SK-N-SH (cell line): ENCODE results near the gene TLN1. TPM values are rescaled to one million over a fixed set of nuclear protein-coding genes. Genes with fewer than 3 reads are reported as not detected.

Experiments used
- CTCF ChIA-PET: fragments of 300-600, 350-600 bp; formaldehyde crosslinking; extraction: SDS; loops from one replicate; lab custom pipeline; 2021; lab: Yijun Ruan, JAX
- POLR2A ChIA-PET: fragments of 350-600 bp; sonication (Branson Sonifier 250); formaldehyde crosslinking; extraction: SDS; loops from one replicate; lab custom pipeline; 2020; ENCODE audit warnings: antibody characterized with exemption, inconsistent platforms; lab: Yijun Ruan, JAX
- DNase-seq: peaks from one replicate; pipeline ENCODE4 v3.0.0; 2012
- H2AFZ ChIP-seq: fragments of 200-600 bp; sonication (generic); 2 replicates; pipeline ENCODE4 v1.8.1; 2016; ENCODE audit warnings: antibody characterized with exemption, mild to moderate bottlenecking, low read depth
- H3F3A ChIP-seq: fragments of 200-600 bp; sonication (generic); replicated peaks from 2 replicates; pipeline ENCODE3; 2016; ENCODE audit warnings: antibody characterized with exemption, mild to moderate bottlenecking; ENCODE audit not compliant: insufficient read depth
- H3K27ac ChIP-seq, 2 experiments: fragments of 200-500 bp in 1 of 2; fragments of 200-600 bp in 1 of 2; sonication (Bioruptor generic) in 1 of 2; sonication (generic), shearing (Covaris generic) in 1 of 2; 2 replicates each; pipeline versions ENCODE4 v1.5.1 to v1.6.1; 2014 to 2016; ENCODE audit warnings: low read depth in 2 of 2, inconsistent platforms in 1 of 2, low read length in 1 of 2, mild to moderate bottlenecking in 1 of 2, mixed read lengths in 1 of 2
- H3K27me3 ChIP-seq: fragments of 200-600 bp; sonication (generic), shearing (Covaris generic); 2 replicates; pipeline ENCODE4 v1.6.1; 2016; ENCODE audit warnings: mixed run types; ENCODE audit not compliant: insufficient read depth
- H3K36me3 ChIP-seq, 2 experiments: fragments of 200-500 bp in 1 of 2; fragments of 200-600 bp in 1 of 2; sonication (Bioruptor generic) in 1 of 2; sonication (generic) in 1 of 2; replicated peaks in 1 of 2; 2 replicates each; pipeline versions ENCODE3 to v1.5.1; 2014 to 2016; ENCODE audit warnings: low read length in 1 of 2, mild to moderate bottlenecking in 1 of 2; ENCODE audit not compliant: insufficient read depth in 2 of 2, control insufficient read depth in 1 of 2
- H3K4me1 ChIP-seq, 2 experiments: fragments of 200-500 bp in 1 of 2; fragments of 200-600 bp in 1 of 2; sonication (Bioruptor generic) in 1 of 2; sonication (generic), shearing (Covaris generic) in 1 of 2; 2 replicates each; pipeline versions ENCODE4 v1.5.1 to v1.6.1; 2014 to 2016; ENCODE audit warnings: low read depth in 1 of 2, low read length in 1 of 2, mixed run types in 1 of 2; ENCODE audit not compliant: insufficient read depth in 2 of 2, control insufficient read depth in 1 of 2
- H3K4me2 ChIP-seq: fragments of 200-600 bp; sonication (generic), shearing (Covaris generic); 2 replicates; pipeline ENCODE4 v1.6.1; 2017; ENCODE audit warnings: mixed run types
- H3K4me3 ChIP-seq, 2 experiments: fragments of 200-500 bp in 1 of 2; fragments of 200-600 bp in 1 of 2; sonication (Bioruptor generic) in 1 of 2; sonication (generic), shearing (Covaris generic) in 1 of 2; 2 replicates each; pipeline versions ENCODE4 v1.5.1 to v1.8.1; 2014 to 2016; ENCODE audit warnings: low read depth in 2 of 2, inconsistent platforms in 1 of 2, low read length in 1 of 2, mild to moderate bottlenecking in 1 of 2, mixed read lengths in 1 of 2, moderate library complexity in 1 of 2
- H3K79me2 ChIP-seq: fragments of 200-600 bp; sonication (generic); 2 replicates; pipeline ENCODE4 v1.8.1; 2017; ENCODE audit warnings: mild to moderate bottlenecking; ENCODE audit not compliant: insufficient read depth
- H3K9ac ChIP-seq: fragments of 200-600 bp; sonication (generic); 2 replicates; pipeline ENCODE4 v1.6.1; 2017; ENCODE audit warnings: mixed run types
- H3K9me2 ChIP-seq: fragments of 200-600 bp; sonication (generic); 2 replicates; pipeline ENCODE4 v1.6.1; 2017; ENCODE audit warnings: mixed run types
- H3K9me3 ChIP-seq: fragments of 200-600 bp; sonication (generic); 2 replicates; pipeline ENCODE4 v1.6.1; 2017; ENCODE audit warnings: mixed run types, mild to moderate bottlenecking, moderate library complexity
- H4K20me1 ChIP-seq: fragments of 200-600 bp; sonication (generic); 2 replicates; pipeline ENCODE4 v1.6.1; 2017; ENCODE audit warnings: mild to moderate bottlenecking, mixed run types; ENCODE audit not compliant: insufficient read depth
- CHD2 ChIP-seq: fragments of 150-350 bp; IDR thresholded peaks from 2 replicates; pipeline ENCODE4 v1.6.1; 2018; ENCODE audit warnings: low read length; ENCODE audit not compliant: partially characterized antibody
- ELF1 ChIP-seq: IDR thresholded peaks from 2 replicates; pipeline ENCODE4 v1.4.0; 2012
- EP300 ChIP-seq, 2 experiments: IDR thresholded peaks; 2 replicates each; pipeline versions ENCODE4 v1.4.0 to v1.6.1; 2012; ENCODE audit warnings: borderline replicate concordance in 1 of 2, low read depth in 1 of 2, low read length in 1 of 2
- FOSL2 ChIP-seq: IDR thresholded peaks from 2 replicates; pipeline ENCODE4 v1.4.0; 2012; ENCODE audit warnings: low read depth, mild to moderate bottlenecking, moderate library complexity, borderline replicate concordance
- GATA2 ChIP-seq: sonication (generic); formaldehyde crosslinking; IDR thresholded peaks from 2 replicates; pipeline ENCODE4 v1.5.0; 2020; ENCODE audit warnings: mild to moderate bottlenecking, missing genetic modification reagents
- JUND ChIP-seq: IDR thresholded peaks from 2 replicates; pipeline ENCODE4 v1.4.0; 2012
- MEF2A ChIP-seq: IDR thresholded peaks from 2 replicates; pipeline ENCODE4 v1.4.0; 2012; ENCODE audit warnings: low read depth, borderline replicate concordance
- MXI1 ChIP-seq: IDR thresholded peaks from 2 replicates; pipeline ENCODE4 v1.6.1; 2012; ENCODE audit warnings: mild to moderate bottlenecking, low read depth, low read length, improper control_type of control experiment
- NFIC ChIP-seq: IDR thresholded peaks from 2 replicates; pipeline ENCODE4 v1.4.0; 2012; ENCODE audit warnings: borderline replicate concordance
- NRF1 ChIP-seq: IDR thresholded peaks from 2 replicates; pipeline ENCODE4 v1.6.1; 2012; ENCODE audit warnings: low read depth, mild to moderate bottlenecking, low read length
- POLR2AphosphoS5 ChIP-seq: IDR thresholded peaks from 2 replicates; pipeline ENCODE4 v1.6.1; 2012; ENCODE audit warnings: low read depth, low read length
- RAD21 ChIP-seq: IDR thresholded peaks from 2 replicates; pipeline ENCODE4 v1.6.1; 2012; ENCODE audit warnings: mild to moderate bottlenecking, low read length
- RCOR1 ChIP-seq: fragments of 150-350 bp; IDR thresholded peaks from 2 replicates; pipeline ENCODE4 v1.6.1; 2017; ENCODE audit warnings: antibody characterized with exemption, low read length
- RFX5 ChIP-seq: IDR thresholded peaks from 2 replicates; pipeline ENCODE4 v1.6.1; 2012; ENCODE audit warnings: mild to moderate bottlenecking, improper control_type of control experiment, low read length
- SMC3 ChIP-seq: IDR thresholded peaks from 2 replicates; pipeline ENCODE4 v1.6.1; 2012; ENCODE audit warnings: low read depth, low read length, improper control_type of control experiment
- TAF1 ChIP-seq: IDR thresholded peaks from 2 replicates; pipeline ENCODE4 v1.6.1; 2012; ENCODE audit warnings: low read depth, mild to moderate bottlenecking, low read length, moderate library complexity, borderline replicate concordance
- TCF12 ChIP-seq: IDR thresholded peaks from 2 replicates; pipeline ENCODE4 v1.4.0; 2012
- TEAD4 ChIP-seq: IDR thresholded peaks from 2 replicates; pipeline ENCODE4 v1.4.0; 2012; ENCODE audit warnings: mild to moderate bottlenecking, borderline replicate concordance; ENCODE audit not compliant: insufficient read depth
- USF1 ChIP-seq: IDR thresholded peaks from 2 replicates; pipeline ENCODE4 v1.4.0; 2012; ENCODE audit warnings: low read depth, borderline replicate concordance
- WGBS: methylation state at CpG from one replicate; pipeline ENCODE4 v1.1.6; 2017; ENCODE audit warnings: low lambda C conversion rate; 5-methylcytosine and 5-hydroxymethylcytosine counted together
- polyA plus RNA-seq, 3 experiments: library from polyadenylated mRNA; depleted of rRNA; stranded (reverse); fragments of >200 nt; gene quantifications; 2 replicates each; pipeline ENCODE4 v1.2.3, GENCODE V29; 2012
- TF ChIP-seq, protein P1 (sequence below): IDR thresholded peaks from 2 replicates; pipeline ENCODE4 v1.4.0; 2012; ENCODE audit warnings: low read depth

TLN1 gene
- polyA plus RNA-seq, 1 of the 3 experiments (the other 2 are of a cell fraction), result 115 TPM

DNA sequence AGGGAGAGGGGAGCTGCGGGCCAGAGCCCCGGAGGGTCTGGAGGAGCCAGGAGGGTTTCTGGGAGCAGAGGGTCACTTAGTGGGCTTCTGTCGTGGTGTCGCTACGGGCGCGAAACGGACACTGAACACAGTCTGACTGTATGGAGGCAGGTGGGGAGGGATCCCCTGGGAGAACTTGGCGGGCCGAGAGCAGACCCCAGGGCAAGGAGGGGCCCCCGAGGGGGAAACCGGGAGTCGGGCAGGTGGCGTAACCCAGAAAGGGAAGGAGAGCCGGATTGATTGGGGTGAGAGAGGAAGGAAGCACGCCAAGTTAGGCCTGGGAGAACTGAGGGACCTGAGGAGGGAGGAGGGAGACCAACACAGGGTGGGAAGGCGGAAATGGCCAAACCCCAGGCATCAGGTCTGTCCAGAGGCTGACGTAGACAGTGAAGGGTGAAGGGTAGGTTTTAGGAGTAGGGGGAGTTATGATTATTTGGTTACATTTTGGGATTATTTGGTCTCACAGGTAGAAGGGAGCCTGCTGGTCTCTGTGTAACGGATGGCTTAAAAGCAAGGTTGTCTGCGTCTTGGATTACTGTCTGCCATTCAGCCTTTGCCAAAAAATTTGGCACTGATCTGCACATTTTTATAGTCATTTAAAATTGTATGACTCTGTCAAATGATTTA lies 25.4 kb upstream of the TLN1 start:
- WGBS, result 6% methylated on average over 19 of the region's 20 CpGs
- CTCF ChIA-PET, result interaction anchor here (0.6 to 3.4 kb wide), 25 partner anchors 10 to 145 kb away, joined by 3 to 27 read pairs (median 4); partner anchors contain the start of genes ARHGEF39, CCDC107, GBA2 and RGP1
- no peak overlapping the region for H2AFZ ChIP-seq

GRCh38 chr9:35756275-35757225 lies 24.6 kb upstream of the TLN1 start:
- peaks cover 4 to 43% of the 10 kb centered on the region in 2 experiments for H3K36me3 ChIP-seq
- ChIA-PET POLR2A (interaction anchor here (0.6 to 1.5 kb wide), 10 partner anchors 8 to 126 kb away, joined by 3 to 13 read pairs (median 3); partner anchors contain the start of genes CREB3, GBA2, RGP1 and TLN1), CTCF (interaction anchor here (0.5 to 3.4 kb wide), 28 partner anchors 9 to 371 kb away, joined by 3 to 27 read pairs (median 4); partner anchors contain the start of genes ARHGEF39, CCDC107, GBA2 and RGP1)
- peak; percentile 88 for DNase-seq
- no peaks in the 10 kb centered on the region for H3K9me3 ChIP-seq
- H3K27me3 ChIP-seq, result no peaks in the 10 kb centered on the region
- H3K4me1 ChIP-seq, result peaks cover 9 to 17% of the 10 kb centered on the region in 2 experiments; a peak in 3 of 4 replicates
- peaks cover 9% of the 10 kb centered on the region for H3F3A ChIP-seq
- H4K20me1 ChIP-seq, result no peaks in the 10 kb centered on the region
- no peaks in the 10 kb centered on the region for H3K9me2 ChIP-seq
- peak overlapping the region; percentile 53 for H3K9ac ChIP-seq
- WGBS, result 25% methylated on average over 26 of the region's 48 CpGs
- H3K4me2 ChIP-seq, result peak overlapping the region; percentile 86
- H3K79me2 ChIP-seq, result no peaks in the 10 kb centered on the region
- peak overlapping the region; percentile 61; the same call in 1 of the 2 replicates for H2AFZ ChIP-seq
- H3K27ac ChIP-seq, result peak overlapping the region in 1 of 2 experiments; percentile 75; a peak in 3 of 4 replicates
- H3K4me3 ChIP-seq, result peak overlapping the region; percentile 52 to 65
- TF ChIP-seq NRF1 (peak; percentile 37; the same call in 1 of the 2 replicates), TEAD4 (no peak), FOSL2 (peak; percentile 35; the same call in 1 of the 2 replicates), RAD21 (peak; percentile 47), MEF2A (no peak), USF1 (no peak), TCF12 (no peak), SMC3 (peak; percentile 31; the same call in 1 of the 2 replicates), NFIC (0 out of 2 replicates have a peak, but pooled peaks have one; percentile 4), TAF1 (no peak), POLR2AphosphoS5 (no peak), CHD2 (no peak), GATA2 (no peak), MXI1 (peak; percentile 13; the same call in 1 of the 2 replicates), EP300 (IDR thresholded peaks at IDR 0.05; ENCODE audit: borderline replicate concordance in 1 of 2, low read depth in 1 of 2, low read length in 1 of 2) (no peak), ELF1 (peak; percentile 22; the same call in 1 of the 2 replicates), RFX5 (no peak), RCOR1 (peak; percentile 17; the same call in 1 of the 2 replicates)

More for the DNA sequence above, 25.4 kb upstream of the TLN1 start:
- Histone ChIP-seq H3K79me2 (no peaks in the 10 kb centered on the region), H3K27ac (peak overlapping the region; percentile 38 to 75; a peak in 3 of 4 replicates), H3K9ac (peak overlapping the region; percentile 53), H3K4me3 (peak overlapping the region; percentile 52 to 65), H3K9me3 (no peaks in the 10 kb centered on the region), H3K4me1 (peaks cover 9 to 17% of the 10 kb centered on the region in 2 experiments; a peak in 3 of 4 replicates), H3F3A (peaks cover 9% of the 10 kb centered on the region), H3K4me2 (peak overlapping the region; percentile 86), H4K20me1 (no peaks in the 10 kb centered on the region), H3K36me3 (peaks cover 4 to 34% of the 10 kb centered on the region in 2 experiments), H3K27me3 (no peaks in the 10 kb centered on the region), H3K9me2 (no peaks in the 10 kb centered on the region)
- DNase-seq, result peak; percentile 72
- POLR2A ChIA-PET, result interaction anchor here (0.6 to 1.5 kb wide), 6 partner anchors 10 to 125 kb away, joined by 3 to 13 read pairs (median 4); partner anchors contain the start of genes CREB3 and TLN1
- TF ChIP-seq ELF1 (no peak), JUND (no peak; the same call in 1 of the 2 replicates), MXI1 (peak; percentile 2; the same call in 1 of the 2 replicates), USF1 (no peak), POLR2AphosphoS5 (0 out of 2 replicates have a peak, but pooled peaks have one; percentile 39), TEAD4 (peak; percentile 14; the same call in 1 of the 2 replicates), CHD2 (no peak), NRF1 (no peak)
- TF ChIP-seq, protein P1, sequence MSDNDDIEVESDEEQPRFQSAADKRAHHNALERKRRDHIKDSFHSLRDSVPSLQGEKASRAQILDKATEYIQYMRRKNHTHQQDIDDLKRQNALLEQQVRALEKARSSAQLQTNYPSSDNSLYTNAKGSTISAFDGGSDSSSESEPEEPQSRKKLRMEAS, result no peak
- TF ChIP-seq, all 33 proteins: peak for 3
